ENCODE measurements around the gene RPUSD1. TPM values are rescaled to one million over a fixed set of nuclear protein-coding genes. Genes with fewer than 3 reads are reported as not detected.
A peak's percentile ranks its signal among the peaks of the same experiment; 100 is the strongest.

The RPUSD1 gene
- polyA plus RNA-seq, 3 donors = 29.5 to 38.1 (median 31.5) TPM

DNA sequence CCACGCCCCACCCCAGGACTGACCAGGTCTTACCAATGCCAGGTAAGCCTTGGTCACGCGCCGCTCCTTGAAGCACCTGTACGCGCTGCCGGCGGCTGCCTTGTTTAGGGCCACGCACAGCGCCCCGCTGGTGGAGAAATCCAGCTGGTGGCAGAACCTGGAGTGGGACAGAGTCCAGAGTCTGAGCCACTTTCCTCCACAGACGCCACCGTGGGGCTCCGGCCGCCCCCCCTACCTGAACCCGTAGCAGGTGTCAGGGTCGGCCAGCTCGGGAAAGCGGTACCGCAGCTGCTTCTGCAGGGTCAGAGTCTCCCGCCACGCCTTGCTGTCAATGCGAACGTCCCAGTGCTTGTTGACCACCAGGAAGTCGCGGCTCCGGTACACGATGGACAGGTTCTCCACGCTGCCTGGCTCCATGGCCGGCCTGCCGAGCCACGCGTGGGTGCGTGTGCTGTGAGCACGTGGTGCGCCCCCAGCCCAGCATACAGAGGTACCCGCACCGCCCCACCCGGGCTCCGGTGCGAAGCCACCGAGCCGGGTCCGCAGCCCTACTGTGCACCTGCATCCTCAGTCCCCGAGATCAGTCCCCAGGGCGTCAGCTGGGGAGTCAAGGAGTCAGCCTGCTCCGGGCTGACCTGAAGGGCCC is 737 bp downstream of the RPUSD1 start:
- Histone ChIP-seq H3K27ac (ENCODE audit: low read depth in 1 of 2, low read length in 2 of 2) (peak overlapping the region in 1 of 2 donors; percentile 76), H4K20me1 (ENCODE audit: insufficient read depth, low read length) (peaks cover 38% of the 10 kb centered on the region), H2AFZ (ENCODE audit: insufficient read depth, low read depth, low read length, poor library complexity, severe bottlenecking) (peak overlapping the region; percentile 78), H3K4me1 (ENCODE audit: control insufficient read depth in 1 of 2, insufficient read depth in 2 of 2, low read length in 2 of 2) (peaks cover 20 to 32% of the 10 kb centered on the region in 2 donors), H3K4me3 (replicated peaks in 1 of 3; ENCODE audit: low read depth in 2 of 3, low read length in 3 of 3) (peak overlapping the region; percentile 90 to 92 (median 92)), H3K4me2 (replicated peaks; ENCODE audit: extremely low read depth, low read length, poor library complexity, severe bottlenecking) (peak overlapping the region; percentile 91), H3K9me3 (replicated peaks in 1 of 2; ENCODE audit: control insufficient read depth in 1 of 2, insufficient read depth in 1 of 2, low read length in 2 of 2) (no peaks in the 10 kb centered on the region), H3K79me2 (ENCODE audit: insufficient read depth, low read length) (peaks cover 24% of the 10 kb centered on the region), H3K36me3 (replicated peaks in 1 of 2; ENCODE audit: control insufficient read depth in 1 of 2, insufficient read depth in 2 of 2, low read length in 2 of 2) (peaks cover 7 to 13% of the 10 kb centered on the region in 2 donors), H3K9ac (ENCODE audit: insufficient read depth, low read length, poor library complexity, severe bottlenecking) (peak overlapping the region; percentile 88), H3K27me3 (ENCODE audit: control insufficient read depth in 2 of 2, insufficient read depth in 2 of 2, low read length in 2 of 2) (no peaks in the 10 kb centered on the region)
- H3K27ac Mint-ChIP-seq = peak overlapping the region; percentile 24 to 90 (median 57)
- H3K9me3 Mint-ChIP-seq = peaks cover 0 to 3% (median 0%) of the 10 kb centered on the region in 7 donors
- peak in 1 of 3 donors; percentile 12 for DNase-seq
- H3K4me3 Mint-ChIP-seq = peak overlapping the region; percentile 81 to 90
- peaks cover 19 to 25% of the 10 kb centered on the region in 2 donors for H3K36me3 Mint-ChIP-seq
- no peaks in the 10 kb centered on the region for H3K27me3 Mint-ChIP-seq (ENCODE audit: low read depth in 3 of 3)
- peaks cover 15% of the 10 kb centered on the region for H3K4me1 Mint-ChIP-seq
- intact Hi-C loops (cut with micrococcal nuclease) = no loop called here
- no peak for TF ChIP-seq CTCF (IDR thresholded peaks at IDR 0.05)
- WGBS (ENCODE audit: insufficient coverage) = 46% methylated on average over 43 of the region's 47 CpGs

DNA sequence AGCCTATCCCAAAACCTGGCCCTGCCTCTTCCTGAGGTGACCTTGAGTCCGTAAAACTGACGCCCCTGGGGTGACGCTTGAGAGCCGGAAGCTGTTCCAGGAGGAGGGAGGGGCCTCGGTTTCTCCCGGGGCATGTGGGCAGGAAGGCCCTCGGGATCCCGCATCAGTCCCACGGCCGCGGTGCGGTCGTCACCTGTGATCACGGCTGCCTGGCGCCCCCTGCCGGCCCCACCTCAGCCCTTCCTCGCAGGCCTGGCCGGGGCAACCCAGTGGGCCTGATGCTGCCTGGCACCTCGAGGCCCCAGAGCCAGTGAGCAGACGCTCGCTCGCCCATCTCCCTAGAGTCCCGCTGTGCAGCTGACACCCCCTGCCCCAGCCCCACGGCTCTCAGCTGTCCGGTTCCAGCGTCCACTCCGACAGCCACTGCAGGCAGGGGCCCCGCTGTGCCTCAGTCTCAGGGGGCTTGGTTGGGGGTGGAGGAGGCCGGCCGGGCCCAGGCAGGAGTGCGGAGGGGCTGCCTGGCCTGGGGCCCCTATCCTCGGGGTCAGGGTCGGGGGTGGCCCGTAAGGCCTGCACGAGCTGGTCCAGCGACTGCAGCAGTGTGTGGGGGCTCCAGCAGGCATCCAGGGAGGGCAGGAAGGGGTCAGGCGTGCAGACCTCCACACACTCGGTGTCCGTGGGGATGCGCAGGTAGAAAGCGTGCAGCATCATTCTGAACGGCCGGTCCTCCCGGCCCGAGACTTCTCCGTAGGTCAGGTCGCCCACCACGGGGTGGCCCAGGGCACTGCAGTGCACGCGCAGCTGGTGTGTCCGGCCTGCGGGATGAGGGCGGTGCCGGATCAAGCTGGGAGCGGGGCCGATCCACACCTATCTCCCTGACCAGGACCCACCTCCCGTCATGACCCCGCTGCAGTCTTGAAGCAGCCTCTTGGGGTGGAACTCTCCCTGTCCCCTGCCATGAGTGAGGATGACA is 2.3 kb downstream of the RPUSD1 start:
- peaks cover 0 to under 1% (median 0%) of the 10 kb centered on the region in 7 donors for H3K9me3 Mint-ChIP-seq
- Histone ChIP-seq H4K20me1 (ENCODE audit: insufficient read depth, low read length) (peaks cover 38% of the 10 kb centered on the region), H3K79me2 (ENCODE audit: insufficient read depth, low read length) (peaks cover 24% of the 10 kb centered on the region), H3K9me3 (replicated peaks in 1 of 2; ENCODE audit: control insufficient read depth in 1 of 2, insufficient read depth in 1 of 2, low read length in 2 of 2) (no peaks in the 10 kb centered on the region), H3K4me3 (replicated peaks in 1 of 3; ENCODE audit: low read depth in 2 of 3, low read length in 3 of 3) (no peak overlapping the region), H3K9ac (ENCODE audit: insufficient read depth, low read length, poor library complexity, severe bottlenecking) (no peak overlapping the region), H3K36me3 (replicated peaks in 1 of 2; ENCODE audit: control insufficient read depth in 1 of 2, insufficient read depth in 2 of 2, low read length in 2 of 2) (peaks cover 7 to 13% of the 10 kb centered on the region in 2 donors), H3K4me1 (ENCODE audit: control insufficient read depth in 1 of 2, insufficient read depth in 2 of 2, low read length in 2 of 2) (peaks cover 20 to 32% of the 10 kb centered on the region in 2 donors), H3K27ac (ENCODE audit: low read depth in 1 of 2, low read length in 2 of 2) (no peak overlapping the region), H3K4me2 (replicated peaks; ENCODE audit: extremely low read depth, low read length, poor library complexity, severe bottlenecking) (no peak overlapping the region), H2AFZ (ENCODE audit: insufficient read depth, low read depth, low read length, poor library complexity, severe bottlenecking) (no peak overlapping the region), H3K27me3 (ENCODE audit: control insufficient read depth in 2 of 2, insufficient read depth in 2 of 2, low read length in 2 of 2) (no peaks in the 10 kb centered on the region)
- H3K27ac Mint-ChIP-seq = no peak overlapping the region
- peaks cover 0 to 4% (median 2%) of the 10 kb centered on the region in 3 donors for H3K27me3 Mint-ChIP-seq (ENCODE audit: low read depth in 3 of 3)
- 58% methylated on average over 41 of the region's 58 CpGs for WGBS (ENCODE audit: insufficient coverage)
- DNase-seq = peak; percentile 53 to 72 (median 62)
- peak; percentile 92 for TF ChIP-seq CTCF (IDR thresholded peaks at IDR 0.05)
- no peak overlapping the region for H3K4me3 Mint-ChIP-seq
- peaks cover 9 to 14% of the 10 kb centered on the region in 2 donors for H3K36me3 Mint-ChIP-seq
- intact Hi-C loops (cut with micrococcal nuclease) = loop anchor here (1.0 to 2.0 kb wide), 2 partner anchors 75 kb away; no protein-coding TSS in a partner anchor
- peaks cover 15% of the 10 kb centered on the region for H3K4me1 Mint-ChIP-seq

All from CD14-positive monocyte (primary cell).